HG02798 (cell line): ENCODE data around the gene NCOA5.
"Not testable (repeated sequence)": the region's sequence is repeated elsewhere in the genome, so short reads cannot be mapped to it uniquely, and the experiment has no call there.

ENCODE experiments used
- ATAC-seq: cut with Tn5 transposase; IDR thresholded peaks from one replicate; pipeline ENCODE4 v1.9.1; 2021; ENCODE audit warnings: mild to moderate bottlenecking; ENCODE audit not compliant: unreplicated experiment, poor library complexity

The NCOA5 gene

DNA sequence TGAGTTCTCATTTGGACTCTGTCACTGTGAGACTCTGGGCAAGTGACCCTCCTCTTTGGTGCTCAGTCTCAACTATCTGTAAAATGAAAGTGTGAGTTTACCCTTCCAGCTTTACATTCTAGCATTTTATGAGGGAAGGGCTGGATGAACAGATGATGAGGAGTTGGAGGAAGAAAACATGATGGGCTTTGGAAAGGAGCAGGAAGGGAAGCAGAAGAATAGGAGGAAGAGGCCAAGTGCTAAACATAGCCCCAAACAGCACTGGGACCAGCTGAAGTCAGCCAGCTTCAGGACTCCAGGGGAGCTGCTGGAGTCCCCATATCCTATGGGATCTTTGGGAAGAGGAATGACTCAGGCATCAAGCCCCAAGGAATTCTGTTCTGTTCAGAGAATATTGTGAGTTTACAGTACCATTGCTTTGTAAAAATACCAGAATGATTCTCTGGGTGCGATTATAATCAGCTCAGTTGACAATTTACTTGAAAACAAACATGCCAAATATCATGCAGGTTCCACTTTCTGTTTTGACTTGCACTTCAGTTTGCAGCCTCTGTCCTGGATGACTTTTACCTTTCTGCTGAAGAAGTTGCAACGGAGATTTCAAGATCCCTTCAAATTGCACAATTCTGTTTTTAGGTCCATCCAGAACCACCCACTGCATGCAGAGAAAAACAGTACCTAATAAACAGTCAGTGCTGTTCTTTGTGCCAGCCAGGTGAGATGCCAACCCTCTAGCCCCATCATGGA is 31.6 kb upstream of the NCOA5 start:
- no peak for ATAC-seq

DNA sequence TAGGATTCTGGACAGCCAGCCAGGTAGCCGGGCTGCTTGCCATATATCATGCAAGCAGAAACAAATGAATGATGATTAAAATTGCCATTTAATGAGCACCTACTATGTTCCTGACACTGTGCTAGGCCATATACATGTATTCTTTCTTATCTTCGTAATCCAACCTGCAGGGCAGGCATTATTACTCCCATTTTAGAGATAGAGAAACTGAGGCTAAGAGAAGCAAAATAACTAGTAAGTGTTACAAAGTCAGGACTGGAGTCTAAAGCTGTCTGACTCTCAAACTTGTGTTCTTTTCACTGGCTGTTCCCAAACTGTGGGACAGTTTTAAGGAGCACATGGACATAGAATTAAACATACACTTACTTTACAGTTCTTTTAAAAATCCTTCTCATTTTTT is 30.4 kb upstream of the NCOA5 start:
- no peak for ATAC-seq

DNA sequence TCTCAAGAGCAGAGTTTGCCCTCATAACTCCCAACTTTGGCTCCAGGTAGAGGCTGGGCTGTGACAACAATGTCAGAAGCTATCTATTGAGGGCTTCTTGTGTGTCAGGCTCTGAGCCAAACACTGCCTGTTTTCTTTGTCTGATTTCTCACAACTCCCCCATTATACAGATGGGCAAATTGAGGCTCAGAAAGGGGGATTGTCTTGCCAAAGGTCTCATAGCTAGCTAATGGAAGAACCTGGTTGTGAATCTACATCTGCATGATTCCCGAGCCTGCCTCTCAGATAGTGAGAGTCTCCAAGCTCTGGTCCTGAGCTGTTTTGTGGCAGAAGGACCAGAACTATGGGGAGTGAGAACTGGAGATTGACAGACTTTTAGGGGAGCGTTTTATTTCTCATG is 29.8 kb upstream of the NCOA5 start:
- no peak for ATAC-seq

DNA sequence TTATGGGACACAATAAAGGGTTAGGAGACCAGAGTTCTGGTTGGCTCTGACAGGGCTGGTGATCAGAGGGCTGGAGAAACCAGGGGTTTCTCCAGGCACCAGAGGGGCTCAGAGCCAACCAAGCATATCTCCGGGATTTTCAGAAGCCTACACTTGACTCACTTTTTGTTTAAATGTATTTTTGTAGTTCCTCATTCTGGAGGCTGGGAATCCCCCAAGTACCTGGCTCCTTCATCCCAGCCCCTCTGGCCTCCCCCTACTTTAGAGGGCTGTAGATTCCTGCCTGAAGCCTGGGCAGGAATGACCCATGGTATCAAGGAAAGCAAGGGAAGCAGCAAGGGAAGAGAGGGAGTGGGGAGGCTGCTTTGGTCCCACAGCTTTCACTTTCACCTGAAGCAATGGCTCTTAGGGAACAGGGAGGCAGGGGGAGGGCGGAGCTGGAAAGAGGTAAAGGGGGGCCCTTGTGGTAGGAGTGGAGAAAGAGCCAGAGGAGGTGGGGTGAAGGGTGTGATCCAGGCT is 29.3 kb upstream of the NCOA5 start:
- ATAC-seq: no peak

DNA sequence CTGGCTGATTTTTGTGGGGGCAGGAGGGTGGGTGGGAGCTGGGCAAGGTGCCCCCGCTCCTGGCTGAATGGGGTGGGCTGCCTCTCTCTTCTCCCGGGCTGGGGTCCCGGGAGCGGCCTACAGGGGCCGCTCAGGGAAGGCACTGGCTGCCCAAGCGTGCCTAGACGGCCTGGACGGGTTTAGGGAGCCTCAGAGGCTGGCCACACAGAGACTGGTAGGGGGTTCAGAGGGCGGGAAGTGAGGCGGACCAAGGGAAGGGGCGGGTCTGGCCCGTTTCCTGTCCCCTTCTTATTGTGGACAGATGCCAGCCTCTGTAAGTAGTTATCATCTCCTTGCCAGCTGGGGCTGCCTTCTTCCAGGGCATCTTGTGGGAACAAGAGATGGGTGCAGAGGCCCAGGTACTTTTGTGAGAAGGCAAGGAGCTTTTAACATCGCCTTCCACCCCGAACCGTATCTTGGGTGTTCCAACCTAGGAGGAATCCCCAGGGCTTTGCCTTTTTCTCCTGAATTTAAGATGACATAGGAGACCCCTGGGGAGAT is 28.8 kb upstream of the NCOA5 start:
- peak; percentile 35 for ATAC-seq

DNA sequence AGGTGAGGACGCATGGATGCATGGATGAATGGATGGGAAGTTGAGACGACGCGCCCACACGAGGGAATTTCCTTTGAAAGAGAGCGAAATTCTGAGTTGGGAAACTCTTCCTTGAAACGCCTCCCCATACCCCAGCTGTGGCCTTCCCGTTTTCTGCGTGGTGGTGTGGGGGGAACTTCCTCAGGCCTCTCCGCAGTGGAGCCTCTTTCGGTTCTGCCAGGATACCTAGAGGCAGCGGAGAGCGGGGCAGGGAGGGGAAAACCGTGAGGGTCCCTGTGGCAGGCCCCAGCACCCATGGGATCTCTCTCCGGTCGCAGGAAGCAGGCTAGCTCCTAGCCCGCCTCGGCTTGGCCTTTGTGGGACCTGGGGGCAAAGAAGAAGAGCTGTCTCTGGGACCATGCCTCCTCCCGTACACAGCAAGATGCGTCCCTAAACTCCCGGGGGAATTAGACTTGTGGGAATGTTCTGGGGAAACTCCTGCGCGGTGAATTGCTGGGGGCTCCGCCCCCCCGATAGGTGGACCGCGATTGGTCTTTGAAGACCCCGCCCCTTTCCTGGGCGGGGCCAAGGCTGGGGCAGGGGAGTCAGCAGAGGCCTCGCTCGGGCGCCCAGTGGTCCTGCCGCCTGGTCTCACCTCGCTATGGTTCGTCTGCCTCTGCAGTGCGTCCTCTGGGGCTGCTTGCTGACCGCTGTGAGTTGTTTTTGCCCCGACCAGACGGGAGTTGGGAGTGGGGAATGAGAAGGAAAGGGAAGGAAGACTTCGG is 28.1 kb upstream of the NCOA5 start, which contains the start of gene CD40:
Gene CD40, plus strand, starts transcription at position 611 of the 764 bp plus-strand sequence. Its CDS starts 30 bp downstream, at position 641.
- peak; percentile 83 for ATAC-seq

DNA sequence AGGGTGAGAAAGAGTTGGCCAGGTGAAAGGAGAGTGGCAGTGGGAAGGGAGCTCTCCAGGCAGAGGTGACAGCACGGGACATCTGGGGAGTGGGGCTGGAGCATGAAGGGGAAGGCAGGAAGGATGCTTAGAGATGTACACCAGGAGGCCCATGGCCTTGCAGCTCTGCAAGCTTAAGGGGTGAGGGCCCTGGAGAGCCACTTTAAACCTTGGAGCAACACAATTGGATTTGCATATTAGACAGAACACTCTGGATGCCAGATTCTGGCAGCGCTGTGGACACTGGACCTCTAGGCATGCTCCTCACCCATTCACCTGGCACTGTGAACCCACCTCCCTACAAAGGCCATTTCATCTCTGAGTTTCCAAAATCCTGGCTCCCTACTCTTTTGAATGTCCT is 24.7 kb upstream of the NCOA5 start:
- no peak for ATAC-seq

DNA sequence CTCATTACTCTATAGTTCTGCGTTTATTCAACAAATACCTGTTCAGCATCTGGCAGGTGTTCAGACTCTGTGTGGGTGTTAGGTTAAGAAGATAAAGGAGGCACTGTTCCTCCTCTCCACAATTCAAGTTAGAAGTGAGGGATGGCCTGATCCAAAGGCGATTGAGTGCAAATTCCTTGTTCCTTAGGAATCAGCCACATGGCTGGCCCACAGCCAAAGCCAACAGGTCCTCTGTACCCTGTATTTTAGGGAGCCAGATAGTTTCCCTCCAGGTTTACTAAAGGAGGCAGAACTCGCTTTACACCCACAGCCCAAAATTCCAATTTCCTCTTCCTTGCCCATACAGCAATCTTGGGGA is 23.3 kb upstream of the NCOA5 start:
- ATAC-seq: no peak

DNA sequence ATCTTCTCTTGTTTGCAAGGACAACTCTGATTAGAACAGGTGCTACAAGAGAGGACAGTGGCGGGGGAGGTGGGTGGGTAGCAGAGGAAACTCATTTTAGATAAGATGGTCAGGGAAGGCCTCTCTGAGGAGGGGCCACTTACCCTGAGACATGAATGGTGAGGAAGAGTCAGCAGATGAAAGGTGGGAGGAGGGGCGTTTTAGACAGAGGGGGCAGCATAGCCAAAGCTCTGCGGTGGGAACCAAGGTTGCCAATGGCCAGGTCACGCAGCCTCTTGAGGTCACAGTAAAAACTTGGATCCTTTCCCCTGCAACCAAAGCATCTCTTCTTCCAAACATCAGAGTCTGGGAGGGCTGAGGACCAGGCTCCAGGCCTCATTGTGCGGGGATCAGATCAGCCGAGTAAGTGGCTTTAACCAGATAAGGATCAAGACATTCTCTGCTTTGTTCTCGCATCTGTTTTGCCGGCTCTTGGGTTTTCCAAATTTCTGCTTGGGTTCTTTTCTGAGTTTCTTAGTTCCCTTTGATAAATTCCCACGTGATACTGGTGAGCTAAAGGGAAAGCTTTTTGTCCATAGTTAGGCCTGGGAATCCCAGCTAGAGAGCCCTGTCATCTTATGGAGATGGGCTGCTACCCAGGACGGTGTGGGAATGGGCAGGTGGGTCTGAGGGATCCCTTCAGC is 22.8 kb upstream of the NCOA5 start:
- ATAC-seq: no peak

DNA sequence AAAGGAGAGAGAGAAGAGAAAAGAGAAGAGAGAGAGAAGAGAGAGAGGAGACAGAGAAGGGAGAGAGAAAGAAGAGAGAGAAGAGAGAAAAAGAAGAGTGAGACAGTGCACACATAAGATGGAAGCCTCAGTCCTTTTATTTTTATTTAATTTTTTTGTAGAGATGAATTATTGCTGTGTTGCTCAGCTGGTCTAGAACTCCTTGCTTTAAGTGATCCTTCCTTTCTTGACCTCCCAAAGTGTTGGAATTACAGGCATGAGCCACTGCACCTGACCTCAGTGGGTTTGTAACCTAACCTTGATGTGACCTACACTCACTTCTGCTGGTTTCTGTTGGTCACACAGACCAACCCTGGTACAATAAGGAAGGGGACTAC is 22.1 kb upstream of the NCOA5 start:
- no peak for ATAC-seq

DNA sequence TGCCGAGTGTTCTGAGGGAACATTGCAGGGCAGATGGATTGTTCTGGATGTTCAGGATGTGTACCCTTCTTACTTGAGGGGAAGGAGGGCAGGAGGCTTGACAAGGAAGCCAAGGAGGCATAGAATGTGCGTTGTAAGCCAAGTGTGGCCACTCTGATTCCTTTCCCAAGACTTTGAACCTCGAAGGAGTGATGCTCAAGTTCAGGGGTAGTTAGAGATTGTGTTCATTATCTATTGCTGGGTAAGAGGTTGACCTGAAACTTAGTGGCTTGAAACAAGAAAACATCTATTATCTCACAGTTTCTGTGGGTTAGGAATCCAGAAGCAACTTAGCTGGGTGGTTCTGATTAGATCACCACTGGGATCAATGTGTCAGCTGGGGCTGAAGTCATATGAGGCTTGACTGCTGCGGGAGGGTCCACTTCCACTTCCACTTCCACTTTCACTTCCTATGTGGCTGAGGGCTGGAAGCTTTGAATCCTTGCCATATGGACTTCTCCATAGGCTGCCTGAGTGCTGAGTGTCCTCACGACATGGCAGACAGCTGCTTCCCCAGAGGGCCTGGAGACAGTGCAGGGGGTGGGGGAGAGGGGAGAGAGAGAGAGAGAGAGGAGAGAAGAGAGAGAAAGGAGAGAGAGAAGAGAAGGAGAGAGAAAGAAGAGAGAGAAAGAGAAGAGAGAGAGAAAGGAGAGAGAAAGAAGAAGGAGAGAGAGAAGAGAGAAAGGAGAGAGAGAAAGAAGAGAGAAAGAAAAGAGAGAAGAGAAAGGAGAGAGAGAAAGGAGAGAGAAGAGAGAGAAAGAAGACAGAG is 21.5 kb upstream of the NCOA5 start:
- ATAC-seq: peak; percentile 56

DNA sequence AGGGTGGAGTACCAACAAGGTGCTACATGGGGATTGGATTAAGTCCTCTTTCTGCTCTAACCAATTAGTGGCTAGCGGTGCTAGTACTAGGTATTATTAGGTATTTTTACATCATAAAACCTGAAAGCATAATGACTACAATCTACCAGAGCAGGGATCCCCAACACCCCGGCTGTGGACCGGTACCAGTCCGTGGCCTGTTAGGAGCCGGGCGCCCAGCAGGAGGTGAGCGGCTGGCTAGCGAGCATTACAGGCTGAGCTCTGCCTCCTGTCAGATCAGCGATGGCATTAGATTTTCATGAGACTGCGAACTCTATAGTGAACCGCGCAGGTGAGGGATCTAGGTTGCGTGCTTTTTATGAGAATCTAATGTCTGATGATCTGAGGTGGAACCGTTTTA is 19.2 kb upstream of the NCOA5 start:
- no peak for ATAC-seq

DNA sequence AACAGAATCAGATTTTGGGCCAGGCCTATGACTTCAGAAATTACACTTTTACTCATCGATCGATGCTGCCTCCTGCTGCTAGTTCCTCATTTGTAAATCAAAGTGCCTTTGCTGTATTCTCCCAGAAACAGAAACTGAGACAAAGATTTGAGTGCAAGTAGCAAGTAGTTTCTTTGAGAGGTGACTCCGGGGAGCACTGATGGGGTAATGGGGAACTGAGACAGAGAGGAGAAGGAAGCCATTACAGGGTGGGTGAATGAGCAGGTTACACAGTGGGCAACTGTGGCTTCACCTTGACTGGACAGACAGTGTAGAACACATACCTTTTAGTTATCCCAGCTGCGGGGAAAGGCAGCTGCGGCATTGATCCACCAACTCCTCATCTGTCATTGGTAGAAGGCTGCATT is 18.7 kb upstream of the NCOA5 start:
- ATAC-seq: peak; percentile 80

DNA sequence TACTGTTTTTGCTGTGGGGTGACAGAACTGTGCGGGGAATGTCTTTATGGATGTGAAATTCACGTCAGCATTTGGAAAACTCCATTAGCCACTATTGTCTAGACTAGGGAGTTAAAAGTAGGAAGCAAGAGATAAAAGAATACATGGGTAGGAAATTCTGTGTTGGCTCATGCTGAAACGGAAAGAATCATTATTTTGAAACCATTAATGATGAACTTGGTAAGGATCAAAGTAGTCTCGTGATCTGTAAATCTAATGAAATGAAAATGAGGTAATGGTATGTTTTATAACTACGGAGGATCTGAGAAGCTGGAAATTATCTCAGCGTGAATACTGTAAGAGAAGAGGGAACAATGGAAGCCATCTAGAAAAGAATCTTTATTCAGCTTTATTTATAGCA is 17.3 kb upstream of the NCOA5 start:
- ATAC-seq: no peak

DNA sequence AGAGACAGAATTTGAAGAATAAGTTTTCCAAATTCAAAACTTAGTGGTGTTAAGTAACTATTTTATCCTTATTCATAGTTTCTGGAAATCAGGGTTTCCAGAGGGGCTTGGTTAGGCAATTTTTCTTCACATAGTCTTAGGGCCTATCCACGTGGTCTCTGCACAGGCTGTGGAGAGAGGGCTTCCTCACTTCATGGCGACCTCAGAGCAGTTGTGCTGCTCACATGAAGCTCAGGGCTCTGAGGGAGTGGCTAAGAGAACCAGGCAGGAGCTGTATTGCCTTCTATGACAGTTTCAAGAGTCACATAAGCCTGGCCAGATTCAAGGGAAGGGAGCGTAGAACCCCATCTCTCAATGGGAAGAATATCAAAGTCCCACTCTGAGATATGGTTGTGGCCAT is 14.5 kb upstream of the NCOA5 start:
- ATAC-seq: no peak

DNA sequence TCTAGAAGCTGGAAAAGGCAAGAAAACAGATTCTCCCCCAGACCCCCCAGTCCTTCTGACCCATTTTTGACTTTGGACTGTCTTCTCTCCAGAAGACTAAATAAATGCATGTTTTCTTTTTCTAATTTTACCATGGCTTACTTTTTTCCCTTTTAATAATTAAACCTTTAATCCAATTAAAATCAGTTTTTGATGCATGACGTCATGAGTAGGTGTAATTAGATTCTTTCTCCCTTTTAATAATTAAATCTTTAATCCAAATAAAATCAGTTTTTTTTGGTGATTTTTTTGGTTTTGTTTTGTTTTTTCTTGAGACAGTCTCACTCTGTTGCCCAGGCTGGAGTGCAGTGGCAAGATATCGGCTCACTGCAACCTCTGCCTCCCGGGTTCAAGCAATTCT is 13.2 kb upstream of the NCOA5 start:
- no peak for ATAC-seq

DNA sequence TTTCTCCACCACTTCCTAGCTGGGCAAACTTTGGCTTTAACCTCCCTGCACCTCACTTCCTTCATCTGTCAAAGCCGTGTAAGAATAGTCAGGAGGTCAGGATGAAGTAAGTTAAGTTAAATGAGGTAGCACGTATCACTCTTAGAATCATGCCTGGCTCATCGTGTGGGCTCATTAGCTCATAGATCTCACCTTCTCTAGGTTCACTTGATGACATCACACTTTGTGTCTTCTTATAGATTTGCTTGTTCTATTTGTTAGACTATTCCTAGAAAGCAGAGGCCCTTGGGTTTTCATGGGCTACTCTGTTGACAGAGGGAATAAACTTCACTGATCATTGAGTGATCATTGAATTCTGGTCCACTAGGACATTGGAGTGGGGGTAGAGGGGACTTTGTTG is 12.2 kb upstream of the NCOA5 start:
- no peak for ATAC-seq

DNA sequence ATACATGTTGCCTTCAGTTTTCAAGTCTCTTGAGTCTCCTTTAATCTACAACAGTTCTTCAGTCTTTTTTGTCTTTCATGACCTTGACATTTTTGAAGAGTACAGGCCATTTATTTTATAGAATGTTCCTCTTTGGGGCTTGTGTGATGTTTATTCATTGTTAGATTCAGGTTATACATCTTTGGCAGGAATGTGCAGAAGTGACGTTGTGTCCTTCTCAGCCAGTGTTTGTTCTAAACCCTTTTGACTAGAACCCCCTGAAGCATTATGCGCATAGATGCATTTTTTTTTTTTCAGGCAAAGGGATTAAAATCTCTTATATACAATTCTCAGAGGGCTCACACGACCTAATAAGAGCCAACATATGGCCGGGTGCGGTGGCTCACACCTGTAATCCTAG is 11.2 kb upstream of the NCOA5 start:
- ATAC-seq: no peak

DNA sequence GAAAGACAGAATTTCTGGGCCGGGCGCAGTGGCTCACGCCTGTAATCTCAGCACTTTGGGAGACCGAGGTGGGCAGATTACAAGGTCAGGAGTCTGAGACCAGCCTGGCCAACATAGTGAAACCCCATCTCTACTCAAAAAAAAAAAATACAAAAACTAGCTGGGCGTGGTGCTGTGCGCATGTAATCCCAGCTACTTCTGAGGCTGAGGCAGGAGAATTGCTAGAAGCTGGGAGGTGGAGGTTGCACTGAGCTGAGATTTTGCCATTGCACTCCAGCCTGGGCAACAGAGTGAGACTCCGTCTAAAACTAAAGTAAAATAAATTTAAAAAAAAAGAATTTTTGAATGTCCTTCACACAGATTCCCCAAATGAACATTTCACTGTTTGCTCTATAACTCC is 10.7 kb upstream of the NCOA5 start:
- not testable (repeated sequence) for ATAC-seq
